SU-DHL-6 (cell line): ENCODE measurements around the gene UBE2G2.

ENCODE experiments used
- H2AFZ ChIP-seq: fragments of 200-600 bp; sonication (generic); 2 replicates; pipeline ENCODE4 v1.6.1; 2014; ENCODE audit warnings: low read depth, mild to moderate bottlenecking, moderate library complexity, mixed read lengths, antibody characterized with exemption, low read length; ENCODE audit not compliant: severe bottlenecking
- H3F3A ChIP-seq: fragments of 200-600 bp; shearing (Covaris generic); 2 replicates; pipeline ENCODE4 v1.6.0; 2016; ENCODE audit warnings: antibody characterized with exemption, mild to moderate bottlenecking; ENCODE audit not compliant: insufficient read depth
- H3K27ac ChIP-seq: fragments of 200-600 bp; sonication (generic); 2 replicates; pipeline ENCODE4 v1.5.1; 2016; ENCODE audit warnings: low read depth, mild to moderate bottlenecking, low read length, moderate library complexity, mixed read lengths
- H3K27me3 ChIP-seq: fragments of 200-600 bp; sonication (generic), shearing (Covaris generic); 2 replicates; pipeline ENCODE4 v1.6.0; 2014; ENCODE audit warnings: mild to moderate bottlenecking, low read length
- H3K36me3 ChIP-seq: fragments of 200-600 bp; sonication (generic); 2 replicates; pipeline ENCODE4 v1.6.1; 2014; ENCODE audit warnings: mild to moderate bottlenecking, low read length, mixed read lengths
- H3K4me2 ChIP-seq: fragments of 300-600, 200-600 bp; shearing (Covaris generic), sonication (generic); 2 replicates; pipeline ENCODE4 v1.6.0; 2014; ENCODE audit warnings: low read length, low read depth, mild to moderate bottlenecking; ENCODE audit not compliant: poor library complexity, severe bottlenecking
- H3K4me3 ChIP-seq: fragments of 200-600 bp; sonication (generic); 2 replicates; pipeline ENCODE4 v1.5.1; 2014; ENCODE audit warnings: antibody characterized with exemption, low read length, mild to moderate bottlenecking, mixed read lengths; ENCODE audit not compliant: insufficient read depth, poor library complexity, severe bottlenecking
- H3K79me2 ChIP-seq: fragments of 200-600 bp; sonication (generic); 2 replicates; pipeline ENCODE4 v1.6.1; 2014; ENCODE audit warnings: mild to moderate bottlenecking, low read length, moderate library complexity; ENCODE audit not compliant: insufficient read depth
- H3K9ac ChIP-seq: fragments of 200-600 bp; sonication (generic); 2 replicates; pipeline ENCODE4 v1.7.0; 2014; ENCODE audit warnings: mild to moderate bottlenecking, low read length
- H3K9me2 ChIP-seq: fragments of 200-600 bp; sonication (generic); replicated peaks from 2 replicates; pipeline ENCODE4 v1.6.1; 2014; ENCODE audit warnings: low read length; ENCODE audit not compliant: insufficient read depth
- H3K9me3 ChIP-seq: fragments of 200-600 bp; sonication (generic); 2 replicates; pipeline ENCODE4 v1.6.1; 2014; ENCODE audit warnings: low read length, mixed read lengths; ENCODE audit not compliant: insufficient read depth
- H4K20me1 ChIP-seq: fragments of 200-600 bp; sonication (generic); 2 replicates; pipeline ENCODE4 v1.6.1; 2014; ENCODE audit warnings: low read depth, mild to moderate bottlenecking, antibody characterized with exemption, low read length, moderate library complexity, mixed read lengths
- CTCF ChIP-seq: fragments of 200-600 bp; sonication (generic); IDR thresholded peaks from one replicate; pipeline ENCODE4 v1.5.1; 2017; ENCODE audit warnings: antibody characterized with exemption, mild to moderate bottlenecking, low read length, moderate library complexity; ENCODE audit not compliant: insufficient read depth, poor library complexity, severe bottlenecking
- EZH2phosphoT487 ChIP-seq: fragments of 200-600 bp; sonication (generic), shearing (Covaris generic); conservative IDR thresholded peaks from 2 replicates; pipeline ENCODE4 v1.6.1; 2018; ENCODE audit warnings: mild to moderate bottlenecking, antibody characterized with exemption, low read length, moderate library complexity, mixed read lengths

Gene UBE2G2

GRCh38 chr21:44758781-44759627 lies 42.6 kb downstream of the UBE2G2 start:
- H3K27ac ChIP-seq = no peak overlapping the region
- no peaks in the 10 kb centered on the region for H3K9me2 ChIP-seq
- H3K79me2 ChIP-seq = no peaks in the 10 kb centered on the region
- H2AFZ ChIP-seq = no peak overlapping the region
- no peaks in the 10 kb centered on the region for H3K27me3 ChIP-seq
- H4K20me1 ChIP-seq = no peaks in the 10 kb centered on the region
- no peak overlapping the region for H3K4me2 ChIP-seq
- H3K36me3 ChIP-seq = no peaks in the 10 kb centered on the region
- H3K4me3 ChIP-seq = no peak overlapping the region
- TF ChIP-seq EZH2phosphoT487 (no peak), CTCF (no peak)
- H3K9ac ChIP-seq = no peak overlapping the region
- H3F3A ChIP-seq = no peaks in the 10 kb centered on the region
- H3K9me3 ChIP-seq = no peaks in the 10 kb centered on the region

- Histone ChIP-seq H3F3A (no peaks in the 10 kb centered on the region), H3K27ac (no peak overlapping the region), H3K79me2 (no peaks in the 10 kb centered on the region), H3K36me3 (no peaks in the 10 kb centered on the region), H3K9ac (no peak overlapping the region), H4K20me1 (no peaks in the 10 kb centered on the region), H3K4me2 (no peak overlapping the region), H3K27me3 (no peaks in the 10 kb centered on the region), H3K9me3 (no peaks in the 10 kb centered on the region), H2AFZ (no peak overlapping the region), H3K9me2 (no peaks in the 10 kb centered on the region), H3K4me3 (no peak overlapping the region)
- TF ChIP-seq EZH2phosphoT487 (no peak), CTCF (no peak)
These were observed 43.5 kb downstream of the UBE2G2 start for GRCh38 chr21:44758141-44758561.

- Histone ChIP-seq H3K36me3 (no peaks in the 10 kb centered on the region), H3K27ac (no peak overlapping the region), H3K9me3 (no peaks in the 10 kb centered on the region), H3F3A (no peaks in the 10 kb centered on the region), H2AFZ (no peak overlapping the region), H3K4me2 (no peak overlapping the region), H3K9ac (no peak overlapping the region), H3K9me2 (no peaks in the 10 kb centered on the region), H4K20me1 (no peaks in the 10 kb centered on the region), H3K4me3 (no peak overlapping the region), H3K79me2 (no peaks in the 10 kb centered on the region), H3K27me3 (no peaks in the 10 kb centered on the region)
- no peak for TF ChIP-seq EZH2phosphoT487
- no peak for TF ChIP-seq CTCF
These were observed 43.9 kb downstream of the UBE2G2 start for GRCh38 chr21:44757731-44758130.
